Measurements from ENCODE around the gene TET3. TPM values are rescaled to one million over a fixed set of nuclear protein-coding genes. Genes with fewer than 3 reads are reported as not detected.
A peak's percentile ranks its signal among the peaks of the same experiment; 100 is the strongest.

Gene TET3
- total RNA-seq, 4 donors from 2014 or later = 18.2 to 38.7 (median 27.0) TPM

DNA sequence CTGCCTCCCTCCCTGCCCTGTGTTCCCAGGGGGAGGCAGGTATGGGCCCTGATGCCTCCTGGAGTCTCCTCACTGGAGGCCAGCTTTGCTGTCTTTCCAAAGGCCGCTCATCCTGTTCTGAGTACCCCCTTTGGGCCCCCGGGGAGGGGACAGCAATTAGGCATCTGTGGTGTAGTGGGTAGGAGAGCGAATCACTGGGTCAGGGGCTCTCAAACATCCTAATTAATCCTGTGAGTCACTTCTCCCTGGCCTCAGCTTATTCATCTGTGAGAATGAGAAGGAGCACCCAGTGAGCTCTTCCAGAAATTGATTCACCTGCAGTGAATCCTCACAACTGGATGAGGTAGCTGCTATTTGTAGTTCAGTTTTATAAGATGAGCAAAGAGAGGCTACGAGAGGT lies 16.4 kb downstream of the TET3 start:
- Histone ChIP-seq H3K4me1 (peaks cover 0 to 43% (median 5%) of the 10 kb centered on the region in 4 donors), H3K36me3 (no peaks in the 10 kb centered on the region), H3K9me3 (no peaks in the 10 kb centered on the region), H3K4me3 (no peak overlapping the region), H3K27me3 (no peaks in the 10 kb centered on the region), H3K27ac (no peak overlapping the region)
- TF ChIP-seq, protein P1, sequence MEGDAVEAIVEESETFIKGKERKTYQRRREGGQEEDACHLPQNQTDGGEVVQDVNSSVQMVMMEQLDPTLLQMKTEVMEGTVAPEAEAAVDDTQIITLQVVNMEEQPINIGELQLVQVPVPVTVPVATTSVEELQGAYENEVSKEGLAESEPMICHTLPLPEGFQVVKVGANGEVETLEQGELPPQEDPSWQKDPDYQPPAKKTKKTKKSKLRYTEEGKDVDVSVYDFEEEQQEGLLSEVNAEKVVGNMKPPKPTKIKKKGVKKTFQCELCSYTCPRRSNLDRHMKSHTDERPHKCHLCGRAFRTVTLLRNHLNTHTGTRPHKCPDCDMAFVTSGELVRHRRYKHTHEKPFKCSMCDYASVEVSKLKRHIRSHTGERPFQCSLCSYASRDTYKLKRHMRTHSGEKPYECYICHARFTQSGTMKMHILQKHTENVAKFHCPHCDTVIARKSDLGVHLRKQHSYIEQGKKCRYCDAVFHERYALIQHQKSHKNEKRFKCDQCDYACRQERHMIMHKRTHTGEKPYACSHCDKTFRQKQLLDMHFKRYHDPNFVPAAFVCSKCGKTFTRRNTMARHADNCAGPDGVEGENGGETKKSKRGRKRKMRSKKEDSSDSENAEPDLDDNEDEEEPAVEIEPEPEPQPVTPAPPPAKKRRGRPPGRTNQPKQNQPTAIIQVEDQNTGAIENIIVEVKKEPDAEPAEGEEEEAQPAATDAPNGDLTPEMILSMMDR (IDR thresholded peaks at IDR 0.05) = no peak
- TF ChIP-seq POLR2A (IDR thresholded peaks at IDR 0.05) = no peak
- no peak for DNase-seq

DNA sequence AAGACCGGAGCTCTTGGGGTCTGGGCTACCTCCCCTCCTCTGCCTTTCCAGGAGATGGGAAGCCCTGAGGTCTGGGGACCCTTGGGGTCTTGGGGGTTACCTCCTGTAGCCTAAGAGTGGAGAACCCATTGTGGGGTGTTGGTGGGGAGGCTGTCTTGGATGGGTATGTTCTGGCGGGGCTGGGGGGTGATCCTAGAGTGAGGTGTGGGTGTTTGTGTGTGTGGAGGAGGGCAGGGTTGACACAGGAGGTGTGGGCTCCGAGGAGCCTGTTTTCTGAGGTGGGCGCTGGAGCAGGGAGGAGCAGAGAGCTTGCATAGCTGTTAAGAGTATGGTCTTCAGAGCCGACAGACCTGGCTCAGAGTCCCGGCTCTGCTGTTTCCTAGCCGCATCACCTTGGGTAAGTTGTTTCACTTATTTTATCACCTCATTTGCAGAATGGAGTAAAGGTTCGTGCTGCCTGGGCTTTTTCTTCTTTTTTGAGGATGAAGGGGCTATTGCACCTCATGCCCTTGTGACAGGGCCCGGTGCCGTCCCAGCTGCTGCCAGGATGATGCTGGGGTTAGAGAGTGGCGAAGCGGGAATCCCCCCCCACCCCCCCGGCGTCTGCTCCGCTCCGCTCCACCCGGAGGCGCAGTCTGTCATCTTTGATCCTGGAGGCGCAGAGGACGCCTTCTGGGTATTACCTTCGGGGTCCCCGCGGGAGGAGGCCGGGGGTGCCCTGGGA lies 17.2 kb downstream of the TET3 start:
- Histone ChIP-seq H3K27me3 (no peaks in the 10 kb centered on the region), H3K9me3 (no peaks in the 10 kb centered on the region), H3K4me3 (peak overlapping the region; percentile 58 to 73 (median 64)), H3K27ac (peak overlapping the region in 2 of 4 donors; percentile 32 to 77), H3K4me1 (peaks cover 0 to 50% (median 5%) of the 10 kb centered on the region in 4 donors), H3K36me3 (no peaks in the 10 kb centered on the region)
- TF ChIP-seq, protein P1 (IDR thresholded peaks at IDR 0.05) = no peak
- TF ChIP-seq POLR2A (IDR thresholded peaks at IDR 0.05) = no peak
- no peak for DNase-seq

DNA sequence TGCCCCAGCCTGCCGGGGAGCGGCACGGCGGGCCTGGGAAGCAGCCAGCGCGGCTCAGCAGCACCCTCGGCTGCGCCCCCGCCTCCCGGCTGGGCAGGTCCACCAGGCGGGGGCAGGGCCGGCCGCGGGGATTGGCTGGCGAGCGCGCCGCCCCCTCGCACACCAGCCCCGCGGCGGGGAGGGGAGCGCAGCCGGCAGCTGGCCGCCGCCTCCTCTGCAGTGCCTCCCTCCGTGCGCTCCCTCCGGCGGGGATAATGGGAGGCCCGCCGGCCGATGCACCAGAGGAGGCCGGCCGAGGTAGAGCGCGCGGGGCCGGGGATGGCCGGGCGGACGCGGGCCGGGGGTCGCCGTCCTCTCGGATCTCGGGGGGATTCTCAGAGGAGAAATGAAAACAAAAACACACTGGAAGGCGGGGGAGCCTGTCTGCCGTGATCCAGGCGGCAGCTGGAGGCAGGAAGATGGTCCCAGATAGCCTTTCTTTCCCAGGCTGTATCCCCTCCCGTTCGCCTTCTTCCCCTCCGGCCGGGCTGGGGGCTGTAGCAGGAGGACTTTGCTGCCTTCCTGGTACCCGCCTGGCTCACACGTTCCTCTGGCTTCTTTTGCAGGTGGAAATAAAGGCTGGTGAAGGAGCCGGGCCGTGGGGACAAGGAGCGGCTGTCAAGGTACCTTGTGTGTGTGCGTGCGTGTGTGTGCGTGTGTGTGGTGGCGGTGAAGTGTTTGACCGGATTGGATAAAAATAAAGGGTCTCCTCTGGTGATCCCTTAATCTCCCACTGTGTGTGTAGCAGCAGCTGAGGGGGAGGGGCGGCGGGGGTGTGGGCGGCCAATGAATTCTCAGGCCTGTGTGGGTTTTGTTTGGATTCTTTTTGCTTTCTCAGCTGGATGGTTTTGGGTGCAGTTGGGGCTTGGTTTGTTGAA lies 18.1 kb downstream of the TET3 start:
- no peaks in the 10 kb centered on the region for H3K9me3 ChIP-seq
- peak overlapping the region; percentile 32 to 77 (median 46) for H3K27ac ChIP-seq
- DNase-seq = peak; percentile 77 to 91 (median 90)
- peak overlapping the region; percentile 58 to 73 (median 64) for H3K4me3 ChIP-seq
- no peaks in the 10 kb centered on the region for H3K27me3 ChIP-seq
- peaks cover 0 to 58% (median 5%) of the 10 kb centered on the region in 4 donors for H3K4me1 ChIP-seq
- TF ChIP-seq POLR2A (IDR thresholded peaks at IDR 0.05) = peak; percentile 40 to 45
- TF ChIP-seq, protein P1 (IDR thresholded peaks at IDR 0.05) = peak in 3 of 6 experiments; percentile 33 to 42 (median 35)
- H3K36me3 ChIP-seq = no peaks in the 10 kb centered on the region

DNA sequence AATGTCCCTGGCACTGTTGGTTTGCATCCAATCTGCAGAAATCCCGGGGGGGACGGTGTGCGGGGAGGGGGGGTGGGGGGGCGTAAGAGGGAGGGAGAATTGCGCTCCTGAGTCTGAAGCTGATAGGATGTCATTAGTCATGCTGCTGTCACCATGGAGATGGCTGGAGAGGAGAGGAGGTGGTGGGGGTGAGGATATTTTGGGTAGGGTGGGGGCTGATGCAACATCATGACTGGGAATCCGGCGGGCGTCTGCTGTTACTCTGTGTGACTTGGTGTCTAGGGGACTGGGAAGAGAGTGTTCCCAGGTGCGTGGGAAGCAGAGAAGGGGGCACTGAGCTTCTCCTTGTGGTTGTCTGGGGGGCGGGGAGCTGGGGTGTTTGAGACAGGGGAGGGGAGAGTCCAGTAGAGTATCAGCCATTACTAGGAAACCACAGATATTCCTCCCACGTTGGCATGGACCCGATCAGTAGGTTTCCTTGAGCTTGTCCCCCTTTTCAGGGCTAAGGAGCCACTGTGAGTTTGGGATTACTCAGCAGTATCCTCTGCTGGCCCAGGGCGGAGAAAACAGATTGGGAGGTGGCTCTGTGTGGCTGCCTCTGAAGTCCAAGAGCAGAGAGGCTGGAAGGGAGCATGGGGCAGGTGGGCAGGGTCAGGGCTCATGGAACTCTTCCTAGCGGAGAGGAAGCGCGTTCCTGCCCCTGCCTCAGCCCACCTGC lies 18.9 kb downstream of the TET3 start:
- TF ChIP-seq, protein P1 (IDR thresholded peaks at IDR 0.05) = no peak
- TF ChIP-seq POLR2A (IDR thresholded peaks at IDR 0.05) = no peak
- Histone ChIP-seq H3K4me1 (peaks cover 0 to 67% (median 5%) of the 10 kb centered on the region in 4 donors), H3K4me3 (peak overlapping the region in 1 of 4 donors; percentile 73), H3K27me3 (no peaks in the 10 kb centered on the region), H3K9me3 (no peaks in the 10 kb centered on the region), H3K36me3 (no peaks in the 10 kb centered on the region), H3K27ac (peak overlapping the region in 1 of 4 donors; percentile 6)
- peak in 1 of 3 donors; percentile 49 for DNase-seq
